GM21723 (cell line): ENCODE results near the gene NARF.
"Not testable (repeated sequence)": the region's sequence is repeated elsewhere in the genome, so short reads cannot be mapped to it uniquely, and the experiment has no call there.

Experiments used
- ATAC-seq: cut with Tn5 transposase; IDR thresholded peaks from one replicate; pipeline ENCODE4 v1.9.1; 2021; ENCODE audit warnings: mild to moderate bottlenecking, moderate library complexity; ENCODE audit not compliant: unreplicated experiment

The NARF gene

DNA sequence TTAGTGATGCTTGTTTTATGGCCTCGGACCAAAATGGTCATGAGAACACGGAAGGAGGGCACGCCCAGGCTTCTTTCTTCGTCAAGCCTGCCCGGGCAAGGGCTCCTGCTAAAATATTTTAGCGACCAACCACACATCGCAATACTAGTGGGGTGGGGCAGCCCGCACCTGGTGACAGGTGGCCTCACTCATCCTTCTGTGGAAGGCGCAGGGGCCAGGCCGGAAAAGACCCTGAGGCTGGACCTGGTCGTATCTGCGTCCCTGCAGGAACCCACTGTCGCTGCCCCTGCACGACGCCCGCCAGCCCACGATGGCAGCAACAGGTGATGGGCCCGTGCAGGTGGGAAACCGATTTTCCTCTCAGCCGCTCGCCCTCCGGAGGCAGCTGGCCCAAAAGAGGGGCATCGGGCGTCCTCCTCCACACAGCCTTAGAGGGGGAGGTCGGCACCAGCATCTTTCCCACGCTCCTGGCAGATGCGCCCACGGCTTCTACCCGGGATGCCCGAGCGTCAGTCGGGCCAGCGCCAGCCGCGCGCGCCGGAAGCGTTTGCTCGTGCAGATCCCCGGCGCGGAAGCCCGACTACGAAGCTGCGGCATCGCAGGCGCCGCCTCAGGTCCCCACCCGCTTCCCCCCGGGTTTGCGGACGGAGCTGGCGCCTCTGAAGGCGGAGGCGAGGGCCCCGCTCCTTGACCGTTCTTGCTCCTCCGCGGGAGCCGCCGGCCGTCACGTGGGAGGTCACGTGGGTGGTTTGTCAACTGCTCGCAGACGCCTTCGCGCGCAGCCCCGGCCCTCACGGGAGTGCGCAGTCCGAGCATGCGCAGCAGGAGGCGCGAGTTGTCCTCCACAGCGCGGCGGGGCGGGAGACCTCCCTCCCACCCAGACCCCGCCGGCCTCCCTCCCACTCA lies 38.2 kb downstream of the NARF start:
- ATAC-seq = peak; percentile 55

DNA sequence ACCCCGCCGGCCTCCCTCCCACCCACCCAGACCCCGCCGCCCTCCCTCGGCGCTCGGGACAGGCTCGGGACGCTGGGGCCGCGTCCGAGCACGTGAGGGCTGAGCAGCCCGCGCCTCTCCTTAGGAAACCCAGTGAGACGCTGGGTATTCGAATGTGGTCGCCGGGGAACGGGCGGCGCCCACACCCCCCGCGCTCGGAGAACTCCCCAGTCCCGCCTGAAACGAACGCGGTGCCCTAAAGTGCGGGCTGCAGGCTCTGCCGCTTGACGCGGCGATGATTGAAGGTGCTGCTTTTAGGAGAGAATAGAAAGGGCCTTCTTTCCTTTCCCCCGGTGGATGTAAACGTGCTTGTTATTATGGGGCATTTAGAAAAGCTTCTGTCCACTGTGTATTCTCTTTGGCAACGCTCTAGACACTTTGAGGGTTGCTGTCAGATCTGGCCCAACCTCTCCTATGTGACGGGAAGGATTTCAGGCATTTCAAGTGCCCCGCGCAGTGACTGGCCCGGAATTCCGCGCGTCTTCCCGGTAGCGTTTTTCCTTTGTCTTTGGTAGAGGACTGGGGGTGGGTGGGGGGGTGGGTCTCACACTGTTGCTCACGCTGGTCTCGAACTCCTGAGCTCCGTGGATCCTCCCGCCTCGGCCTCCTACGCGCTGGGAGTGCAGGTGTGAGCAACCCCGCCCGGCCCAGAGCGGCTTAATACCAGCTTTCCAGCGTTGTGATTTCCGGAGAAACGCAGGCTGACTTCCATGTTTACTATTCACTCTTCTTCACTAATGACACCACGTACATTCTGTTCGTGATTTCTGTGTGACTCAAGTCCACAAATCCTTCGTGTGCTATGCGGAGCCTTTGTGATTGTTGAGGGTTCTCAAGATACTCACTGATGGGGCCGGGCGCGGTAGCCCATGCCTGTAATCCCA lies 39.2 kb downstream of the NARF start:
- peak; percentile 9 for ATAC-seq

DNA sequence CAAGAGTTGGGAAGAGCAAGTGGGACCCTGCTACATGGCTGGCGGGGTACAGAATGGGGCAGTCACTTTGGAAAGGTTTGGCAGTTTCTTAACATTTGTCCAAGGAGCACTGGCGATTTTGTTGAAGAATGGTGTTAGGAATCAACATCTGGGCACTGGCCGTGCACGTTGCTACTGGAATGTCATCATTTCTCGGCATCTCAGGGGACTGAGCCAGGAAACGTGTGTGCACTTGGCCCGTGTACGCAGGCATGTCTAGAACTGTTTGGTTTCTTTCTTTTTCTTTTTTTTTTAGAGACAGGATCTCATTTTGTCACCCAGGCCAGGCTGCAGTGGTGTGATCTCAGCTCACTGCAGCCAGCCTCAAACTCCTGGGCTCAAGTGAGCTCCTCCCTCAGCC lies 43.7 kb downstream of the NARF start:
- ATAC-seq = no peak

DNA sequence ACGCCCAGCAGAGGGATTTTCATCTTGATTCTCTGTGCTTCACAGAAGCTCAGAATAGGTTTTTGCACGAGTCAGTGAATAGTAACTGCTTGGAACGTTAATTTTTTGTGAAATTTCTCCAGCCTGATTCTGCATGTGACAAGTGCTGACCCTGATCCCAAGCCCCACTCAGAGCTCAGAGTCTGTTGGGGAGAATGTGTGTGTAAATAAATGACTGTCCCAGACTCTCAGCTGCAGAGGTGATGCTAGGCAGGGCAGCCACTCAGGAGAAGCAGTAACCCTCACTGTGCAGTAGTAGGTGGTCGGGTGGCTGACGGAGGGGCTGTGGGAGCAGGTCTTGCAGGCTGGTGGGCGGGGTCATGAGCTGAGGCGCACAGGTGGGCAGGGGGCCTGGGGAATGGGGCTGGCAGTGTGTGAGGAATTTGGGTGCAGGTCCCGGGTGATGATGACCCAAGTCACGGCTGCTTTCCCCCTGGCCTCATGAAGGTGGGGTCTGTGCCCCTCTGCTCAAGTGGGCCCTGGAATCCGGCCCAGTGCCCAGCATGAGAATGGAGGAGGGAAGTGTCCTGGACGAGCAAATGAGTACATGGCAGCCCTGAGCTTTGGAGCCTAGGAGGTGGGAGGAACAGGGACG lies 44.7 kb downstream of the NARF start:
- no peak for ATAC-seq

DNA sequence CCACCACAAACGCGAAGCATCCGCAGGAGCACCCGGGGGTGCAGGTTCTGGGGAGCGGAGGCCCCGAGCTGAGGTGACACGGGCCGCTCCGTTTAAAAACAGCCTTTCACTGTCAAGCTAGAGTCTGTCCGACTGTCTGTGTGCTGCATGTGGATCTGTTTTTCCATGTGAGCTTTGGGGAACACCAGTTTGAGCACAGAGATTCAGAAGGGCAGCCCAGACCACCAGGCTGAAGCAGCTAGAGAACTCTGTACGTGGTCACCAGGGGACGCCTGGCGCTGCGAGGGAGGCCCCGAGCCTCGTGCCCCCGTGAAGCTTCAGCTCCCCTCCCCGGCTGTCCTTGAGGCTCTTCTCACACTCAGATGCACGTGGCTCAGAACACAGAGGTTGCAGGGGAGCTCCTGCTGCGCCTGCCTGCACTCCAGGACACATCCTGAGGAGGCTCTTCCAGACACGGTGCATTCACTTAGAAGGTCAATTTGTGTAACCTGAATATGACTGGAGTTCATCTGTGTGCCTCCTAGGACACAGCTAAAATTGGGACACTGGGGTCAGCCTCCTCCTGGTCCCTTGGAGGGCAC lies 45.3 kb downstream of the NARF start:
- no peak for ATAC-seq

DNA sequence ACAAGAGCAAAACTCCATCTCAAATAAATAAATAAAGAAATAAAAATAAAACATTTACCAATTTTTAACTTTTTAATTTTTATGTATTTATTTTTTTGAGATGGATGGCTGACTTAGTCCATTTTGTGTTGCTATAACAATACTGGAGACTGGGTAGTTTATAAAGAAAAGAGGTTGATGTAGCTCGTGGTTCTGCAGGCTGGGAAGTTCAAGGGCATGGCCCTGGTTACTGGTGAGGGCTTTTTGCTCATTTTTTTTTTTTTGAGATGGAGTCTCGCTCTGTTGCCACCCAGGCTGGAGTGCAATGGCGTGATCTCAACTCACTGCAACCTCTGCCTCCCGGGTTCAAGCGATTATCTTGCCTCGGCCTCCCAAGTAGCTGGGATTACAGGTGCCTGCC lies 46.8 kb downstream of the NARF start:
- no peak for ATAC-seq

DNA sequence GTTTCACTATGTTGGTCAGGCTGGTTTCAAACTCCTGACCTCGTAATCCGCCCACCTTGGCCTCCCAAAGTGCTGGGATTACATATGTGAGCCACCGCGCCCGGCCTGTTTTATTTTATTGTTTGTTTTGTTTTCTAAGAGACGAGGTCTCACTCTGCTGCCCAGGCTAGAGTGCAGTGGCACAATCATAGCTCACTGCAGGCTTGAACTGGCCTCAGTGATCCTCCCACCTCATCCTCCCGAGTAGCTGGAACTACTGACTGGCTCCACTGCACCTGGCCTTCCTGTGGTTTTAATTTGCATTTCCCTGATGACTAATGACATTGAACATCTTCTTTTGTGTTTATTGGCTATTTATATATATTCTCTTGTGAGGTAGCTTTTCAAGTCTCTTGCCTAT lies 47.9 kb downstream of the NARF start:
- ATAC-seq = peak; percentile 95

DNA sequence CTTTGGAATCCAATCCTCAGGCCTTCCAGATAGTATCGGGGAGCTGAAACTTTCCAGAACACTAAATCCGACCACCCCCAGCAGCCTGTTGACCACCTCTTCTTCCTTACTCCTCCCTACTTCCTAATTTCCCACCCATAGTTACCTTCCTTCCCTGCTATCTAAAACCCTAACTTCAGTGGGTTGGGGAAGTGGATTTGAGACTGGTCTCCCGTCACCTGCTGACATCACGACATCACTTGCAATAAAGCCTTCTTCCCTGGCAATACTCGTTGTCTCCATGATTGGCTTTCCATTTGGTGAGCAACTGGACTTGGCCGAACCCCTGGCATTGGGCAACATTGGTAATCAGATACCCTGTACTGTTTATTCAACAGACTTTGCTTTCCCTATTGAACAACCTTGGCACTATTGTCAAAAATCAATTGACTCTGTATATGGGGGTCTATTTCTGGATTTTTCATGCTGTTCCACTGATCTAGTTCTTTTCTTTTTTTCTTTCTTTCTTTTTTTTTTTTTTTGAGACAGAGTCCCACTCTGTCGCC lies 49.2 kb downstream of the NARF start:
- no peak for ATAC-seq

DNA sequence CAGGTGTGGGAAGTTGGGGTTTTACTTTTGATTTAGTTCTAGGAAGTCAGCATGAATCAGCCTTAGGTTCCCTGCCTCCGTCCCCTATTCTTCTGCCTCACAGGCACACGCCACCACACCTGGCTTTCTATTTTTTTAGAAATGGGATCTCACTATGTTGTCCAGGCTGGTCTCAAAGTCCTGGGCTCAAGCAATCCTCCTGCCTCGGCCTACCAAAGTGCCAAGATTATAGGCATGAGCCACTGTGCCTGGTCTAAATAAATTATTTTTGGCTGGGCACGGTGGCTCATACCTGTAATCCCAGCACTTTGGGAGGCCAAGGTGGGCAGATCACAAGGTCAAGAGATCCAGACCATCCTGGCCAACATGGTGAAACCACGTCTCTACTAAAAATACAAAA lies 53.1 kb downstream of the NARF start:
- ATAC-seq = not testable (repeated sequence)

DNA sequence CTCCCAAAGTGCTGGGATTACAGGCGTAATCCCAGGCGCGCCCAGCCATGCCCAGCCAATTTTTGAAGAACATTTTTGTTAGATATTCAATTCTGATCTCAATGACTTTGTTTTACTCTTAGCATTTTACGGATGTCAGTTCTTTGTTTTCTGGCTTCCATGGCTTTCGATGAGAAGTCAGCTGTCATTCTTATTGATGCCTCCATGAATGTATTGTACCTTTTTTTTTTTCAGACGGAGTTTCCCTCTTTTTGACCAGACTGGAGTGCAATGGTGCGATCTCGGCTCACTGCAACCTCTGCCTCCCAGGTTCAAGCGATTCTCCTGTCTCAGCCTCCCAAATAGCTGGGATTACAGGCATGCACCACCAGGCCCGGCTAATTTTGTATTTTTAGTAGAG lies 55.3 kb downstream of the NARF start:
- ATAC-seq = not testable (repeated sequence)

DNA sequence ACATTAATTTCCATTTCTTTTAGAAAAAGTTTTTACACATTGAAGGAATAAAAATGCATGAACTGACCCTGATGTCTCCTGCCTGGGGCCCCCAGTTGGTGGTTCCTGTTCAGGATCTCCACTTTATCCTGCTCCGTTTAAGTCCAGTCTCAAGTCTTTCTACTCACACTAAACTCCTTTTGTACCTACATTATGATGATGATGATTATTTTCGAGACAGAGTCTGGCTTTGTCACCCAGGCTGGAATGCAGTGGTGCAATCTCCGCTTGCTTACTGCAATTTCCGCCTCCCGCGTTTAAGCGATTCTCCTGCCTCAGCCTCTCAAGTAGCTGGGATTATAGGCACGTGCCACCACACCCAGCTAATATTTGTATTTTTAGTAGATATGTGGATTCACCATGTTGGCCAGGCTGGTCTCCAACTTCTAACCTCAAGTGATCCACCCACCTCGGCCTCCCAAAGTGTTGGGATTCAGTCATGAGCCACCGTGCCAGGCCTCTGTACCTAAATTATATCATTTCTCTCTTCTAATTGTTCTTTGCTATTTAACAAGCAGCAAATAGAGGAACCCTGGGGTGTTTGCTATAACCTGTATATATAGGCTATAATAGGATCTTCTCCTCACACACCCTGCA lies 58.8 kb downstream of the NARF start:
- ATAC-seq = no peak

DNA sequence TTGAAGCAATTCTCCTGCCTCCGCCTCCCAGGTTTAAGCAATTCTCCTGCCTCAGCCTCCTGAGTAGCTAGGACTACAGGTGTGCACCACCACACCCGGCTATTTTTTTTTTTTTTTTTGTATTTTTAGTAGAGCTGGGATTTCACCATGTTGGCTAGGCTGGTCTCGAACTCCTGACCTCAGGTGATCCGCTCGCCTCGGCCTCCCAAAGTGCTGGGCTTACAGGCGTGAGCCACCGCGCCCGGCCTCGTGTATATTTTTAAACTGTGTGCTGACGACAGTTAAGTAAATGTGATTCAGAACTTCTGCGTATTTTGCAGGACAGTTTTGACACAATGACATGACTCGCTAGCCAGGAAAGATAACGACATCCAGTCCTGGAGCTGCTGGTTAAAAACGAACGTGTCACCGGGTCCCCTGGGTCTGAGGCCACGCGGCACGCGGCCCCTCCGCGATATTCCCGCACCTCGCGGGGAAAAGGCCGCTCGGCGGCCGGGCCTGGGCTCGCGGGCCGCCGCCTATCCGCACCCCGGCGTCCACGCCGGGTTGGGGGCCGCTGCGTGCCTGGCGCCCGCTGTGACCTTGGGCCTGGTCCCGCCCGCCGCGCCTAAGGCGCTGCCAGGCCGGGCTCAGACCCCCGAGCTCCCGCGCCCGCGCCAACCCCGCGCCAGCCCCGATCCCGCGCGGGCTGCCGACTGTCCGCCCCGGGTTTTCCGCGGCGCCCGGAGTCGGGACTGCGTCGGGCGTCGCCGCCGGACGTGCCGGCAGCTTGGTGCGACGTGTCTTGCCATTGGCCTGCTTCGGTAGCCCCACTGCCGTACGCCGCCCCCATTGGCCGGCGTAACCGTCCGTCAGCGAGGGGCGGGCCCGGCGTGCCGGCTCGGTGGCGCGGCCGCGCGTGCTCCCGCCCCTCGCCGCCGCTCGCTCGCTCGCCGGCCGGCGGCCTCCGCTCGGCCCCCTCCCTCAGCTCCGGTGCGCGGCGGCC lies 60.6 kb downstream of the NARF start, which contains the start of gene FOXK2:
Gene FOXK2, plus strand, starts transcription at position 907 of the 985 bp plus-strand sequence. CDS start 157 bp downstream, outside the sequence.
- peak; percentile 93 for ATAC-seq

DNA sequence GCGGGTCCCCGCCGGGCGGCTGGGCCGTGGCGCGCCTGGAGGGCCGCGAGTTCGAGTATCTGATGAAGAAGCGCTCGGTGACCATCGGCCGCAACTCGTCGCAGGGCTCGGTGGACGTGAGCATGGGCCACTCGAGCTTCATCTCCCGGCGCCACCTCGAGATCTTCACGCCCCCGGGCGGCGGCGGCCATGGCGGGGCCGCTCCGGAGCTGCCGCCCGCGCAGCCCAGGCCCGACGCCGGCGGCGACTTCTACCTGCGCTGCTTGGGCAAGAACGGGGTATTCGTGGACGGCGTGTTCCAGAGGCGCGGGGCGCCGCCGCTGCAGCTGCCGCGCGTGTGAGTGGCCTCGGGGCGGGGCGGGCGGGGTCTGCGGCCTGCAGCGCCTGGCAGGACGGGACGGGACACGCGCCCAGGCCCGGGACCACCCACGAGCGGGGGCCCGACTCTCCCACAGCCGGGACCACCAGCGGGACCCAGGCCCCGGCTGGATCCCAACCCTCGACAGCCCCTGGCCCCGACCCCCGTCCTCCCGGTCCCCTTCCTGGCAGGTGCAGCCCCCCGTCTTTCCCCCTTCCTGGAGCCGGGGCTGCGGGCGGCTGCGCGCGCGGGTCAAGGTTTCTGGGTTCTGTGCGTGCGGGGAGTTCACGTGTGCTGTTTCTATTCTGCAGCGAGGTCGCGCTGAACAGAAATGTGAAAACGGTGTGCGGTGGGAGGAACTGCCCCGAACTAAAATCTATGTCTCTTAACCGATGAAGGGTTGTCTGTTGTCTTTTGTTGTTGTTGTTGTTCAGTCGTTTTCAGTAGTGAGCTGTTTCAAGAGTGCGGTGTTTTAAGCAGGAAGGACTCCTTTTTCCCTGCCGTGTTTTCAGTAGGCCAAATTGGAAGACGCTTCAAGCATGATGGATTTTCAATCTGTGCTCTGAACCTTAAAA lies 61.7 kb downstream of the NARF start:
- no peak for ATAC-seq

DNA sequence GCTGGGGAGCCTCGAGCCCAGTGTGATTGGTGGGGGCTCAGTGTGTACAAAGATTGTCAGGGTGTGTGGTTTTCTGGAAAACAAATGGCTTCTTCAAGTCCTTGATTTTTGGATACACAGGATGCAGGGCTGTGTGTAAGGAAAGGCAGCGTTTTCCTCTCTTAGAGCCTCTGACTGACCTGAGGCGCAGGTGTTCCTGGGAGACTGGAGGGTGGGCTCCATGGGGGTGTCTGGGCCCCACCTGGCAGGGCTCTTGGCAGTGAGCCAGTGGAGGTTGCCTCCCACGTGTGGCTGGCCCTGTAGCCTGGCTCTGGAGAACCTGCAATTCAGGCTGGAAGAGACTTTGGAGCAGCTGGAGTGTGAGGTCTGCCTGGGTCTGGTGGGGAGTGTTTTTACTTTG lies 66.0 kb downstream of the NARF start:
- no peak for ATAC-seq

DNA sequence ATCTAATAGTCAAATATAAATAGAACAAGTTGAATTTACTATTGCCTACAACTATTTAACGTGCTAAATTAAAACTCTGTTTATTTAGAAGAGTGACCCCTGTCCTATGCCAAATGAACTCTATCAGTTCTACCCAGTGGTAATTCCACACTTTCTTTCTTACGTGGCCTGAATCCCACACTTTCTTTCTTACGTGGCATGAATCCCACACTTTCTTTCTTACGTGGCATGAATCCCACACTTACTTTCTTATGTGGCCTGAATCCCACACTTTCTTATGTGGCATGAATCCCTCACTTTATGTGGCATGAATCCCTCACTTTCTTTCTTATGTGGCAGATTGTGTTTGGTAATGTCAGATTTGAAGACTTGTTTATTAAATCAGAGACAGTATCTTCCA lies 67.2 kb downstream of the NARF start:
- ATAC-seq = no peak

DNA sequence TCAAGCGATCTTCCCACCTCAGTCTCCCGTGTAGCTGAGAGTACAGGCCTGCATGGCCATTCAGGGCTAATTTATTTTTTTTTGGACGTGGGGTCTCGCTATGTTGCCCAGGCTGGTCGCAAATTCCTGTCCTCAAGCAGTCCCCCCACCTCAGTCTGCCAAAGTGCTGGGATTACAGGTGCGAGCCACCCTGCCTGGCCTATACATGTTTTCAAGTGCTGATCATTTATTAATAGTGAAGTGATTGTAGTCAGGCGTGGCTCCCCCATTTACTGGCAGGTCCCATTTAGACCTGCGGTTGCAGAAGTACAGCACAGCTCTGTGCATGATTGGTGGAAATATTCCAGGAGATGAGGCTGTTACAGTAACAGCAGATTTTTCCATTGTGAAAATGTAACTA lies 69.4 kb downstream of the NARF start:
- ATAC-seq = no peak

DNA sequence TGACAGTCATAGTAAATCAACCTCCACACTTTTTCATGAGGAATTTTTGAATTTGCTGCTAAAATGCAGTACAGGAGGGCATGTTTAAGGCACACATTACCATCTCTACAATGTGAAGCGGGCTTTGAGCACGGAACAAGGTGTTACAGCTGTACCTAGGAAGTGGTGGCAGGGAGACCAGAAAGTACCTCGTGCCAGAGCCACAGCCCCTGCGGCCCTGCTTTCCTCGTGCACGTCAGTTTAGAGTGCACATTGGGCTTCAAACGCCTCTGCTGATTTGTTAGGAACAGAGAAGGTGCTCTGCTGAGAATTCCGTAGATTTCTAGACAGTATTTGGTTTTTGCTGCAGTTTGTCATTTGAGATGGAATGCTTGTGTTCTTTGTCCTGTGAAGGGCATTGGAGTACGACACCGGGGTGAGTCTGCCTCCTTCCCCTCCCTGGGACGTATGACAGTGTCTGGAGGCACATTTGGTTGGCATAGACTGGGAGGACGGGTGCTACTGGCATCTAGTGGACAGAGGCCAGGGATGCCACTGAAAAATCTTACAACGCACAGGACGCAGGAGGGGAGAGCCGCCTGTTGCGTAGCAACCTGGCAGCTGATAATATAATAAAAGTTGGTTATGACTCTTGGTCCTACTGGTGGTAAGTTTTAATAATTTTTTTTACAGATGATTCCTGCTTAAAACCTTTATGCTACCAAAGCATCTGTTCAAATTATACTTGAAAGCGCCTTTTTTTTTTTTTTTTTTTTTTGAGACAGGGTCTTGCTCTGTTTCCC lies 70.1 kb downstream of the NARF start:
- ATAC-seq = no peak
